GM19238 (cell line): ENCODE data around the gene FBLN2.

Experiments used
- DNase-seq: peaks from one replicate; pipeline ENCODE4 v3.0.0; 2011; ENCODE audit warnings: low spot score; ENCODE audit not compliant: insufficient read length

The FBLN2 gene

DNA sequence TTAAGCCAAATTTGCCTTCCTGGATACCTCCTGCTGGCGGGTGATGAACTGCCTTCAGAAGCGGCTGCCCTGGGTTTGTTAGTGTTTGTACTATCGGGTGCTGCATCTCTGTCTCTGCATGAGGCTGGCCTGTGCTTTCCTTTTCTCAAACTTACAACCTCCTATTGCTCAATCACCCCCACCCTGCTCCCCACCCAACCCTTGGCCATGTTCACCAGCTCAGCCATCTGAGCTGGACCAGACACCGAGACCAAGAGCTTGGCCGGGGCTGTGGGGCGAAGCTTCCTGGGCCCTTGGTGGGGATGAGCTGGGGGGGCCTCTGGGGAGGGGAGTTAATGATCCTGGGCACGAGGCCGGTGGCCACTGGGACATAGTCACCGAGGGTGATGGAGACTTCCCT is 16.8 kb upstream of the FBLN2 start:
- DNase-seq: no peak

DNA sequence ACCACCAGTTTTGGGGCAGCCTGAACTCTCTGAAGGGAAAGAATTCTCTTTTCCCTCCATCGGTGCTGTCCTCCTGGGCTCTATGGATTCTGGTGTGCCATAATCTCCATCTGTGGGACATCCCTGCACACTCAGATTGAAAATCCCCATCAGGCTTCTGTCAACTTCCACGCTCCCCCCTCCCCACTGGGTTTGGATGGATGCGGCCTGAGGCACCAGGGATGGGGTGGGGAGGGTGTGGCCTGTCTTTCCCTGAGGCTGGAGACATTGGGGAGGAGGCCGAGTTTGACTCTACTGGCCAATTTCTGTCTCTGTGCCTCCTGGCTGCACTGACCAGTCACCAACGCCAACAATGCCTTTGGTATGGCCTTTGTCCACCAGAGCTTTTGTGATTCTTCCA is 16.3 kb upstream of the FBLN2 start:
- no peak for DNase-seq

DNA sequence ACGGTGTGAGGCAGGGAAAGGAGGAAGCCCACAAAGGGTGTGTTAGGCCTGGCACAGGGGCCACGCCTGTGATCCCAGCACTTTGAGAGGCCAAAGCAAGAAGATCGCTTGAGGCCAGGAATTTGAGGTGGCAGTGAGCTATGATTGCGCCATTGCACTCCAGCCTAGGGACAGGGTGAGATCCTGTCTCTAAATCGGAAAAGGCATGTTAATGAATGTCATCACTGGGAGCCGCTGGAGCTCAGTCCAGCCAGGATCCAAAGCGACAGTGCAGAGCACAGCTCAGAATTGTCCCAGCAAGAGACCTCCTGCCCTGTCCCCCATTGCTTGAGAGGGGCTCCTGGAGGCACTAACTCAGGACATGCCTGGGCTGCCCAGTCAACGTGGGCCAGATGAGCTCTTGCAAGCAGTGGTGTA is 15.0 kb upstream of the FBLN2 start:
- DNase-seq: no peak

DNA sequence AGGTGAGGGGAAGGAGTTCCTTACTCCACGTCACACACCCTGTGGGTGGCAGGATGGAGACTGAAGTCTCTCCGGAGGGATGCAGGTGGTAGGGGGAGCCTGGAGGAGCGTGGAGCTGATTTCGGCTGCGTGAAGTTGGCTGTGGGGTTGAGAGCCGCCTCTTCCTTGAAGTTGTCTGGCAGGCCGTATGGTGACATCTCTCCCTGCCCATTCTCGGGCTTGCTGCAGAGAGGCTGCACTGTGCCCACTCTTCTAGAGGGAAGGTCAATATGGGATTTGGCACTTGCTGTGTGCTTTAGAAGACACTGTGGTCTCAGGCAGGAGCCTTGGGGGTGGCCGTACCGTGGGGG is 13.4 kb upstream of the FBLN2 start:
- no peak for DNase-seq

DNA sequence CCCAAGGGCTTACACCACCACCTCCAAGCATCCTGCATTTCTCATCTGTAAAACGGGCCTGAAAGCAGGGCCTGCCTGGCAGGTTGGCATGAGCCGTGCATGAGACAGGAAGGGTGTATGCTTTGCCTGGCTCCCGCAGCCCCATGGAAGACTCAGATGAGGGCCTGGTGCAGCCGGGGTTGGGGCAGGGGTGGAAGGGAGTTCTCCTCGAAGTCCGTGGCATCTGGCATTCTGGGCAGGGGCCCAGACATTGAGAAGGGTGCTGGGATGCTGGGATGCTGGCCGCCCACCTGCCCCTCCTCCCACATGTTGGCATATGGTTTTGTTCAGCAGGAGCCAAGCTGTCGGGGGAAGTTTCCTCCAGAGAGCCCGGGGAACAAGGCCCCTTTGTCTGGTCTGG is 13.0 kb upstream of the FBLN2 start:
- no peak for DNase-seq

GRCh38 chr3:13536432-13536831 is 12.5 kb upstream of the FBLN2 start:
- no peak for DNase-seq

DNA sequence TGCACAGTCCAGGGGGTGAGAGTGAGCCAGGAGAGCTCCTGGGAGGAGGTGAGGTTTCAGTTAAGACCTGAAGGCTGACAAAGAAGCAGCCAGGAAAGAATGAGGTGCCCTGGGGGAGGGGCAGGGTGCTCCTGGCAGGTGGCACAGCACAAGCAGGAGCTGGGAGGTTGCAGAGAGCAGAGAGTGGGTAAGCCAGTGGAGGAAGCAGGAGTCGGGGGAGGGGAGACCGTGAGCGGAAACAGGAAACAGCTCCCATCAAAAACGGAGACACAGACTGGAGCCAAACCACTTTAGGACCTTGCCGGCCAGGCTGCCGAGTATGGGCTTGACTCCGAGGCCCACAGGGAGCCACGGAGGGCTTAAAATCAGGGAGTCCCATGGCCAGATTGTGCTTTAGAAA is 12.1 kb upstream of the FBLN2 start:
- no peak for DNase-seq

GRCh38 chr3:13537244-13537908 is 11.5 kb upstream of the FBLN2 start:
- DNase-seq: no peak

DNA sequence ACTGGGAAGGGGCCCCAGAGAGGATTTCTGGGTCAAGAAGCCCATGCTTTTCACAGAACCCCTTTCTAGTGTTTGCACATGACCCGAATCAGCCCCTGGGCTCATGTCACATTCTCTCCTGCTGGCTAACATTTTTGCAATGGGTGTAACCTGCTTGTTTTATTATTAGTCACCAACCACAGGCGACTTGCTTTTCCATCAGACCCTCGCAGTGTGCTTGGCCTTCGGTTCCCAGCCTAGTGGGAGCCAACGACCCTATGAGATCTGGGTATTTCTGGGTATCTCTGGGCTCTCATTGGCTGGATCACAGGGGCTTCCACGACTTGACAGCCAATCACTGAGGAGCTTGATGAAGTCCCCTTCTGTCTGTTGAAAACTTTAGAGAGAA is 11.0 kb upstream of the FBLN2 start:
- no peak for DNase-seq

GRCh38 chr3:13538520-13539291 is 10.2 kb upstream of the FBLN2 start:
- no peak for DNase-seq

DNA sequence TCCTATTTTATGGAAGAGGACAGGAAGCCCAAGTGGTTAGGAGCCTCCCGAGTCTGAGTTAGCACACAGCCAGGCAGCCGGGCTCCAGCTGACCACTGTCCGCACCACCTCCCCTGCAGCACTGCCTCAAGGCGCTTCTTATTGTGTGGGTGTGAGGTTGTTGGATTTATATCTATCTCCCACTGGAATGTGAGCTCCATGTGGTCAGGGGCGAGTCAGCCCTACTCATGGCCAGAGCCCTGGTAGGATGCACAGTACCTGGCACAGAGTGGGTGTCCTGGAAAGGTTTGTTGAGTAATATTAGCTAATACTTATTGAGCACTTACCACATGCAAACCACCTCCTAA is 9.7 kb upstream of the FBLN2 start:
- DNase-seq: no peak

DNA sequence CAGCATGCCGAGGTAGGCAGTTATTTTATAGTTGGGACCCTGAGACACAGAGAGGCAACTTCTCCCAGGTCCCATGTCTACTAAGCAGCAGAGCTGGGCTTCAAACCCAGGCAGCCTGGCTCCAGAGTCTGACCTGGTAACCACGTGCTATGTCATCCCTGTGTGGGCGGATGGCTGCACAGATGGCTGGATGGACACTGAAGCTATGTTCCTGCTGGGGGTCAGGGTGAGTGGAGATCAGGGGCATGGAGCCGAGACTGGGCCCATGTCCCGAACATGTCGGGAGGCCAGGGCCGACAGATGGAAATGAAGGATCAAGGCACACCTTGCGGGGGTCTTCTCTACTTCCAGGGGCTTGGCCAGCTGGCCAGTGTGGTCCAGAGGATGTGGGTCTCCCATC is 9.3 kb upstream of the FBLN2 start:
- DNase-seq: no peak

GRCh38 chr3:13540297-13540995 is 8.5 kb upstream of the FBLN2 start:
- DNase-seq: no peak

DNA sequence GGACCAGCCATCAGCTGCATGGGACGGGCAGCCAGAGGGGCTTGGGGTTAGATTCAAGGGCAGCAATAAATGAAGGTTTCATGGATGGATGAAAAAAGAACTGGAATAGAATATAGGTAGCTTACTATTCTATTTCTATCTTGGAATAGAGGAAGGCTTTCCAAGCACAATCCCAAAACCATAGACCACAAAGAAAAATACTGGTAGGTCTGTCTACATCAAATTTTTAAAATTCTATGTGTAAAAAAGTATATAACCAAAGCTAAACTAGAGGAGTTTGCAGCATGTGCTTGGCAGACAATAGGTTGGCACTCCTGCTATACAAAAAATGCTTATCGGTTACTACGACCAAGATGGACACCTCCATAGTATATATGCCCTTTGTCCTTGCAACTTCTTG is 7.2 kb upstream of the FBLN2 start:
- no peak for DNase-seq

DNA sequence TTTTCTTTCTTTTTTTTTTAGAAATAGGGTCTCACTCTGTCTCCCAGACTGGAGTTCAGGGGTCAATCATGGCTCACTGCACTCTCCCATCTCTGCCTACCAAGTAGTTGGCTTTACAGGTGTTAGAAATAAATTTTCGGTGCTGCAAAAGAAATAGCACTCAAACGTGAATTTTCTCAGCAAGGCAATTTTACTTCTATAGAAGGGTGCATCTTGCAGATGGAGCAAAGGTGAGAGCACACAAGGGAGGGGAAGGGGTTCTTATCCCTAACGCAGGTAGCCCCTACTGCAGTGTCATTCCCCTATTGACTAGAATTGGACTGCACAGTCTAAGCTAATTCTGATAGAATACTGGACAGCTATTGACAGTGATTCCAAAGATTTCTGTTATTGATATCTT is 6.8 kb upstream of the FBLN2 start:
- DNase-seq: no peak

- DNase-seq: no peak
These were observed 5.7 kb upstream of the FBLN2 start for GRCh38 chr3:13543253-13543652.

DNA sequence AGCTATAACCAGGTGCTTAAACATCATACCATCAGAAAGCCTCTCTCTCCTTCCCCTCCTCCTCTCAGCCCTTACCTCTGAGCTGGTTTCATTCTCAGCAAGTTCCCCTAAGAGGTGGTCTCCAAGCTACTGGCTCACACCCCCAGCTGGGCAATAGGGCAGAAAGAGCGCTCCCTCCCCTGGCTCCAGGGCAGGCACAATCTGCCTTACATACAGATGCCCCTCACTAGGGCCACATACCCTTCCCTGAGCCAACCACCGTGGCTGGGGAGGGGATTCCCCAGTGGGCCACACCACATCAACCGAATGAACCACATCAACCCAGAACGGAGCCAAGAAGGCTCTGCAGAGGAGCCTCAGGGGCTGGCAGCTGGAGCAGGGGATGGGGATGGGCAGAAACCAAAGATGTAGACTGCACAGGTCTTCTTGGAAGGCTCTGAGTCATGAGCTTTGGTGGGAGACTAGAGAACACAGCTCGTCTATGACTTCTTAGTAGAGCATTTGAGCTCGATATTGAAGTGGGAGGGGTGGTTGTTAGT is 4.6 kb upstream of the FBLN2 start:
- no peak for DNase-seq

DNA sequence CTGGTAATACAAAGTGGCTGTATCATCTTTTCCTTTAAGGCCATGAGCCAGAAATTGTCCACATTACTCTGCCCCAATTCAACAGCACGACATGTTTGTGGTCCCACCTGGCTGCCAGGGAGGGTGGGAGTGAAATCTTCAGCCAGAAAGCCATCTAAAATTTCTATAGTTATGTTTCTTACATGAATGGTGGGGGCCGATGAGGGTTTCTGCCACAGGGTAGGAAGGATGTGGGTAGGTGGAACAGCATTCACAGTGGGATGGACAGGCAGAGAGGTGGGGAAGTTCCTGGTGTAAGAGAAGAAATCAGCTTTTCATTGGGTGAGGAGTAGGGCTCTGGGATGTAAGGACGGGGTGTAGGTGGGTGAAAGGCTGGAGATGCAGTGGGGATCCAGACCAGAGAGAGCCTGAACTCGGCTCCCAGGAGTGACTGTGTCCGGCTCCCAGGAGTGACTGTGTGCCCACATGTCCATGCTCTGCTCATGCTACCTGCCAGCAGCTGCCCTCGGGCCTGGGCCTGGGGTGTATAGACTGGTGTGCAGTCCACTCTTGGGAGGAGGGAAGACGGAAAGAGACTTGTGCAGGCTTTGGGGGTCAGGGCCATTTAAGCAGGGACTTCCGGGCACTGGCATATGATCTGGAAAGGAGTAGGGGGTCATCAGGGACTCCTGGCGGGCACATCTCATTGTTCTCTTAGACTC is 3.8 kb upstream of the FBLN2 start:
- DNase-seq: no peak

- no peak for DNase-seq
These were observed 2.9 kb upstream of the FBLN2 start for GRCh38 chr3:13545952-13546454.

- DNase-seq: no peak
These were observed 2.2 kb upstream of the FBLN2 start for GRCh38 chr3:13546667-13547171.

DNA sequence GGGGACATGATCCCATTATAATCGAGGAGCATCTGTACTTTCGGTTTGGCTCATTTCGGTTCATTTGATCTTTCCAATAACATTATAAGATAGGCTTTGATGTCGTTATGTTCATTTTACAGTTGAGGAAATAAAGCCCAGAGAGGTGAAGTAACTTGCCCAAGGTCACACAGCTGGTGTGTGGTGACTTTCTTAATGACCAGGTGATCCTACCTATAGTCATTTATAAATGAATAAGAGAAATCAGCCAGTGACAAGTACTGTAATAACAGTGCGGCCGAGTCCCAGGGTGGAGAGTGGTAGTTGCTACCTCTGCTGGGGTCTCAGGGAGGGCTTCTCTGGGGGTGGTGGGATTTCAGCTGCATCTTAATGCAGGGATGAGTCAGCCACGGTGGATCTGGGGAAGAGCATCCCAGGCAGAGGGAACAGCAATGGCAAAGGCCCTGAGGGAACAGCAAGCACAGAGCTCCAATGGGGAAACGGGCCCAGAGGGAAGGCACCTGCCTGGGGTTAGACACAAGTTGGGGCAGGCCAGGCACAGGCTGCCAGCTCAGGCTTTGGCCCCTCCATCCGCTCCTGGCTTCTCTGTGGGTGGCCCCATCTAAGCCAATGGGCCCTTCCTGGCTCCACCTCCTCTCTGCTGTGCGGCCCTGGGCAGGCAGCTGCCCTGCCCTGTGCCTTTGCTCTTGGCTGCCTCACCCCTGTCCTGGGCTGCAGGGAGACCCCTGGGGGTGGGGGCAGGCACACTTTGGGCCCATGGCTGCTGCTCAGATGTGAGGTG is 1.1 kb upstream of the FBLN2 start:
- DNase-seq: no peak
